Endodermal cell (in vitro differentiated cells): Measurements from ENCODE around the gene COL18A1. TPM values are rescaled to one million over a fixed set of nuclear protein-coding genes. Genes with fewer than 3 reads are reported as not detected.

ENCODE experiments used
- DNase-seq: peaks from one replicate; pipeline ENCODE4 v3.0.0-alpha.2; 2017
- H3K27ac ChIP-seq: 2 replicates; pipeline ENCODE4 v1.5.1; 2013; ENCODE audit warnings: mild to moderate bottlenecking, low read depth, low read length, moderate library complexity
- H3K27me3 ChIP-seq: 2 replicates; pipeline ENCODE4 v1.6.1; 2013; ENCODE audit warnings: mild to moderate bottlenecking, low read length, moderate library complexity; ENCODE audit not compliant: insufficient read depth, control insufficient read depth, poor library complexity, severe bottlenecking
- H3K36me3 ChIP-seq: 2 replicates; pipeline ENCODE4 v1.7.0; 2013; ENCODE audit warnings: mild to moderate bottlenecking, low read length, moderate library complexity; ENCODE audit not compliant: control insufficient read depth, insufficient read depth
- H3K4me1 ChIP-seq: one replicate; pipeline ENCODE4 v1.7.0; 2013; ENCODE audit warnings: low read length; ENCODE audit not compliant: control insufficient read depth, insufficient read depth
- H3K4me3 ChIP-seq: 2 replicates; pipeline ENCODE4 v1.5.1; 2013; ENCODE audit warnings: mild to moderate bottlenecking, low read length, moderate library complexity
- H3K9ac ChIP-seq: 2 replicates; pipeline ENCODE4 v1.6.1; 2013; ENCODE audit warnings: mild to moderate bottlenecking, low read length, moderate library complexity; ENCODE audit not compliant: poor library complexity, severe bottlenecking; ENCODE audit errors: extremely low read depth
- H3K9me3 ChIP-seq: 2 replicates; pipeline ENCODE4 v1.6.1; 2013; ENCODE audit warnings: mild to moderate bottlenecking, low read length, moderate library complexity; ENCODE audit not compliant: control insufficient read depth
- H3K27ac Mint-ChIP-seq: 2 replicates; pipeline ENCODE4 v1.8.0; 2020; ENCODE audit warnings: mixed read lengths
- H3K27me3 Mint-ChIP-seq: 2 replicates; pipeline ENCODE4 v1.8.0; 2021; ENCODE audit warnings: mild to moderate bottlenecking, mixed read lengths; ENCODE audit not compliant: insufficient read depth
- H3K36me3 Mint-ChIP-seq: 2 replicates; pipeline ENCODE4 v1.8.0; 2020; ENCODE audit warnings: low read depth, mixed read lengths
- H3K4me1 Mint-ChIP-seq: 2 replicates; pipeline ENCODE4 v1.8.0; 2020; ENCODE audit warnings: mixed read lengths
- H3K4me3 Mint-ChIP-seq: 2 replicates; pipeline ENCODE4 v1.8.0; 2020; ENCODE audit warnings: mild to moderate bottlenecking, moderate library complexity, mixed read lengths
- H3K9me3 Mint-ChIP-seq: 2 replicates; pipeline ENCODE4 v1.8.0; 2020; ENCODE audit warnings: mild to moderate bottlenecking, mixed read lengths
- WGBS, 2 experiments: methylation state at CpG; one replicate each; pipeline versions ENCODE4 v1.1.5 to v1.1.7; 2013; ENCODE audit warnings: missing lambda C conversion rate in 2 of 2, mixed read lengths in 1 of 2; ENCODE audit not compliant: insufficient coverage in 1 of 2, insufficient read length in 1 of 2; 5-methylcytosine and 5-hydroxymethylcytosine counted together
- total RNA-seq, 2 donors: library from RNA; stranded (reverse); fragmentation: NEBNext Ultra II Directional in 1 of 2; extraction: Animal tissue kit (Norgen Biotek cat#: 25700) in 1 of 2; gene quantifications; 2 replicates in 1 of 2; 3 replicates in 1 of 2; pipeline ENCODE4 v1.2.1, GENCODE V29; 2021
- TF ChIP-seq, protein P1 (sequence below): fragments of 200-600 bp; sonication (generic); conservative IDR thresholded peaks from 2 replicates; pipeline ENCODE4 v1.5.0; 2021; ENCODE audit warnings: antibody characterized with exemption, mild to moderate bottlenecking

COL18A1 gene
- total RNA-seq, 2 donors from 2014 or later, result 332 to 398 TPM

DNA sequence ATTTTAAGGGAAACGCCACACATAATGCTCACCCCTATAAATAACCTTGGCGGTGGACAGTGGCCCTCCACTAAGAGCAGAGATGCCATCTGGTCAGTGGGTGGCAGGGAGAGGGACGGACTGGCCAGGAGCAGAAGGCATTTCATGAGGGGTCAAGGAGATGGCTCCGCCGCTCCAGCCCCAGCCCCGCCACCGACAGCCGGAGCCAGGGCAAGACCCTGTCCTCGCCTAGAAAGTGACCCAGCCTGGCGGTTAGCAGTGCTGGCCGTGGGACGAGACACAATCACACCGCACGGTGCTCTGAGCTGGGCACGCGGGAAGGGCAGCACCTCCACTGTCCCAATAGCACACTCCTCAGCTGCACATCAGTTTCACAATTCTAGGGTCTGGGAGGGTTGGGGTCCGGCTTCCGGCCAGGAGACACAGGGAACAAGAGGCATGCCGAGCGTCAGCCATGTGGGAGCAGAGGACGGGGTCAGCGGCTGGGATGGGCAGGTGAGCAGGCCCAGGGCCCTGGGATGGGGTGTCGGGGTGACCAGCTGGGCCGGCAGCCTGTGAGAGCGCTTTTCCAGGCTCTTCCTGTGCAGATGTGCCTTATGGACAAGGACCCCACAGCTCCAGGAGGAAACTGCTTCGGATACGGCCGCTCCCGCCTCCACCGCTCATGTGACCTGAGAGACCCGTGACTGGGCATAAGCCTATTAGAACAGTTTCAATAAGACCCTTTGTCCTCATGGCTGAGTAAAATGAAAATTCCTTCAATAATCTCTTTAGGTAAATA lies 131.5 kb downstream of the COL18A1 start:
- H3K4me3 ChIP-seq, result no peak overlapping the region
- no peaks in the 10 kb centered on the region for H3K36me3 ChIP-seq
- no peak overlapping the region for H3K27ac ChIP-seq
- no peaks in the 10 kb centered on the region for H3K9me3 ChIP-seq
- H3K27me3 ChIP-seq, result no peaks in the 10 kb centered on the region
- H3K4me1 ChIP-seq, result peaks cover 13% of the 10 kb centered on the region
- TF ChIP-seq, protein P1, sequence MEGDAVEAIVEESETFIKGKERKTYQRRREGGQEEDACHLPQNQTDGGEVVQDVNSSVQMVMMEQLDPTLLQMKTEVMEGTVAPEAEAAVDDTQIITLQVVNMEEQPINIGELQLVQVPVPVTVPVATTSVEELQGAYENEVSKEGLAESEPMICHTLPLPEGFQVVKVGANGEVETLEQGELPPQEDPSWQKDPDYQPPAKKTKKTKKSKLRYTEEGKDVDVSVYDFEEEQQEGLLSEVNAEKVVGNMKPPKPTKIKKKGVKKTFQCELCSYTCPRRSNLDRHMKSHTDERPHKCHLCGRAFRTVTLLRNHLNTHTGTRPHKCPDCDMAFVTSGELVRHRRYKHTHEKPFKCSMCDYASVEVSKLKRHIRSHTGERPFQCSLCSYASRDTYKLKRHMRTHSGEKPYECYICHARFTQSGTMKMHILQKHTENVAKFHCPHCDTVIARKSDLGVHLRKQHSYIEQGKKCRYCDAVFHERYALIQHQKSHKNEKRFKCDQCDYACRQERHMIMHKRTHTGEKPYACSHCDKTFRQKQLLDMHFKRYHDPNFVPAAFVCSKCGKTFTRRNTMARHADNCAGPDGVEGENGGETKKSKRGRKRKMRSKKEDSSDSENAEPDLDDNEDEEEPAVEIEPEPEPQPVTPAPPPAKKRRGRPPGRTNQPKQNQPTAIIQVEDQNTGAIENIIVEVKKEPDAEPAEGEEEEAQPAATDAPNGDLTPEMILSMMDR, result no peak
- H3K27me3 Mint-ChIP-seq, result no peaks in the 10 kb centered on the region
- no peak overlapping the region for H3K27ac Mint-ChIP-seq
- WGBS, 2 experiments, result 95% methylated on average over 29 to 31 of the region's 31 CpGs
- H3K9ac ChIP-seq, result no peak overlapping the region
- peaks cover 8% of the 10 kb centered on the region for H3K4me1 Mint-ChIP-seq
- peaks cover 10% of the 10 kb centered on the region for H3K36me3 Mint-ChIP-seq
- H3K9me3 Mint-ChIP-seq, result no peaks in the 10 kb centered on the region
- H3K4me3 Mint-ChIP-seq, result no peak overlapping the region
- DNase-seq, result peak; percentile 39

- 96 to 97% methylated on average over 5 to 37 of the region's 37 CpGs for WGBS, 2 experiments
- Mint-ChIP-seq H3K4me3 (no peak overlapping the region), H3K36me3 (peaks cover 5% of the 10 kb centered on the region), H3K27ac (no peak overlapping the region), H3K27me3 (no peaks in the 10 kb centered on the region), H3K4me1 (peaks cover 8% of the 10 kb centered on the region), H3K9me3 (no peaks in the 10 kb centered on the region)
- H3K27ac ChIP-seq, result no peak overlapping the region
- H3K4me3 ChIP-seq, result no peak overlapping the region
- TF ChIP-seq, protein P1, result no peak
- H3K27me3 ChIP-seq, result no peaks in the 10 kb centered on the region
- no peaks in the 10 kb centered on the region for H3K9me3 ChIP-seq
- peaks cover 13% of the 10 kb centered on the region for H3K4me1 ChIP-seq
- H3K9ac ChIP-seq, result no peak overlapping the region
- H3K36me3 ChIP-seq, result no peaks in the 10 kb centered on the region
- DNase-seq, result peak; percentile 30
Observed at GRCh38 chr21:45537111-45537745, 132.3 kb downstream of the COL18A1 start.

- Mint-ChIP-seq H3K4me3 (no peak overlapping the region), H3K27me3 (no peaks in the 10 kb centered on the region), H3K36me3 (peaks cover 5% of the 10 kb centered on the region), H3K4me1 (peaks cover 8% of the 10 kb centered on the region), H3K9me3 (no peaks in the 10 kb centered on the region), H3K27ac (no peak overlapping the region)
- TF ChIP-seq, protein P1, result no peak
- peak; percentile 35 for DNase-seq
- Histone ChIP-seq H3K27ac (no peak overlapping the region), H3K27me3 (no peaks in the 10 kb centered on the region), H3K36me3 (no peaks in the 10 kb centered on the region), H3K4me3 (no peak overlapping the region), H3K4me1 (peaks cover 15% of the 10 kb centered on the region), H3K9me3 (no peaks in the 10 kb centered on the region), H3K9ac (no peak overlapping the region)
- 96 to 97% methylated on average over 16 to 27 of the region's 27 CpGs for WGBS, 2 experiments
Observed at GRCh38 chr21:45537746-45538291, 132.9 kb downstream of the COL18A1 start.
